OCI-LY3 (cell line): ENCODE measurements around the gene FMN1.

Experiments
- H2AFZ ChIP-seq: fragments of 200-600, 300-600 bp; shearing (Covaris generic); 2 replicates; pipeline ENCODE4 v1.6.0; 2014; ENCODE audit warnings: antibody characterized with exemption, low read depth, low read length
- H3K27ac ChIP-seq: fragments of 200-600, 300-600 bp; sonication (generic); 2 replicates; pipeline ENCODE4 v1.5.1; 2014; ENCODE audit warnings: mild to moderate bottlenecking, low read length, moderate library complexity, mixed read lengths
- H3K27me3 ChIP-seq: fragments of 200-600, 300-600 bp; sonication (generic); 2 replicates; pipeline ENCODE4 v1.6.1; 2014; ENCODE audit warnings: low read depth, low read length, mixed read lengths
- H3K36me3 ChIP-seq: fragments of 200-600, 300-600 bp; sonication (generic); replicated peaks from 2 replicates; pipeline ENCODE3; 2014; ENCODE audit warnings: low read depth, low read length, mixed read lengths
- H3K4me1 ChIP-seq: fragments of 300-600, 200-600 bp; sonication (generic); 2 replicates; pipeline ENCODE4 v1.6.1; 2014; ENCODE audit warnings: low read length, mixed read lengths
- H3K4me2 ChIP-seq: fragments of 200-600, 300-600 bp; sonication (generic); 2 replicates; pipeline ENCODE4 v1.6.1; 2014; ENCODE audit warnings: low read length, mixed read lengths
- H3K4me3 ChIP-seq: fragments of 300-600, 200-600 bp; sonication (generic); 2 replicates; pipeline ENCODE4 v1.5.1; 2014; ENCODE audit warnings: antibody characterized with exemption, mild to moderate bottlenecking, low read length, moderate library complexity
- H3K79me2 ChIP-seq: fragments of 300-600, 200-600 bp; shearing (Covaris generic); 2 replicates; pipeline ENCODE4 v1.6.1; 2014; ENCODE audit warnings: mild to moderate bottlenecking, low read length, mixed read lengths
- H3K9ac ChIP-seq: fragments of 300-600, 200-600 bp; shearing (Covaris generic); 2 replicates; pipeline ENCODE4 v1.6.0; 2014; ENCODE audit warnings: mild to moderate bottlenecking, low read length, moderate library complexity
- H3K9me3 ChIP-seq: fragments of 200-600, 300-600 bp; shearing (Covaris generic); 2 replicates; pipeline ENCODE4 v1.6.1; 2014; ENCODE audit warnings: low read length, mixed read lengths; ENCODE audit not compliant: insufficient read depth
- H4K20me1 ChIP-seq: fragments of 200-600, 300-600 bp; sonication (generic); 2 replicates; pipeline ENCODE4 v1.6.1; 2016; ENCODE audit warnings: low read length, mixed read lengths; ENCODE audit not compliant: insufficient read depth
- EZH2phosphoT487 ChIP-seq: fragments of 200-600 bp; shearing (Covaris generic); IDR thresholded peaks from 2 replicates; pipeline ENCODE4 v1.6.1; 2018; ENCODE audit warnings: antibody characterized with exemption, mixed run types, low read depth
- TF ChIP-seq, protein P1 (sequence below): fragments of 200-600, 300-600 bp; sonication (generic); IDR thresholded peaks from 2 replicates; pipeline ENCODE4 v1.5.1; 2014; ENCODE audit warnings: antibody characterized with exemption, low read length, low read depth

The FMN1 gene

DNA sequence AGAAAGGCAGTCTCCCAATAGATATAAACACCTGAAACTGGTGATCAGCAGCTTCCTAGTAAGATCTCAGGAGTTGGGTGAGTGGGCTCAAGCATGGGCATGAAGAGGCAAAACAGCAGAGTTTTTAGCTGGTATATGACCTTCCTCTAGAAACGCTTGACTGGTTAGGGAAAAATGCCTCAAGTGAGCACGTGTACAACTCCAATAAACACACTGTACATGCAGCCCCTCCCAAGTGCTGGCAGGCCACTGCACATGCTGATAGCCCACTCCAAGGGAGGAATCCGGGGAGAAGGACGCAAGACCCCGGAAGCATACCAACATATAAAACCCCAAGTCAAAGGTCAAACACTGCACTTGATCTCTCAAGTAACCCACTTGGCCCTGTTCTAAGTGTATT, 143.0 kb downstream of the FMN1 start:
- Histone ChIP-seq H3K27ac (no peak overlapping the region), H3K9ac (no peak overlapping the region), H3K4me2 (no peak overlapping the region), H3K4me3 (no peak overlapping the region), H3K79me2 (no peaks in the 10 kb centered on the region), H3K27me3 (peaks cover 6% of the 10 kb centered on the region), H4K20me1 (no peaks in the 10 kb centered on the region), H3K36me3 (no peaks in the 10 kb centered on the region), H3K4me1 (no peaks in the 10 kb centered on the region), H2AFZ (no peak overlapping the region), H3K9me3 (peaks cover 19% of the 10 kb centered on the region)
- TF ChIP-seq, protein P1, sequence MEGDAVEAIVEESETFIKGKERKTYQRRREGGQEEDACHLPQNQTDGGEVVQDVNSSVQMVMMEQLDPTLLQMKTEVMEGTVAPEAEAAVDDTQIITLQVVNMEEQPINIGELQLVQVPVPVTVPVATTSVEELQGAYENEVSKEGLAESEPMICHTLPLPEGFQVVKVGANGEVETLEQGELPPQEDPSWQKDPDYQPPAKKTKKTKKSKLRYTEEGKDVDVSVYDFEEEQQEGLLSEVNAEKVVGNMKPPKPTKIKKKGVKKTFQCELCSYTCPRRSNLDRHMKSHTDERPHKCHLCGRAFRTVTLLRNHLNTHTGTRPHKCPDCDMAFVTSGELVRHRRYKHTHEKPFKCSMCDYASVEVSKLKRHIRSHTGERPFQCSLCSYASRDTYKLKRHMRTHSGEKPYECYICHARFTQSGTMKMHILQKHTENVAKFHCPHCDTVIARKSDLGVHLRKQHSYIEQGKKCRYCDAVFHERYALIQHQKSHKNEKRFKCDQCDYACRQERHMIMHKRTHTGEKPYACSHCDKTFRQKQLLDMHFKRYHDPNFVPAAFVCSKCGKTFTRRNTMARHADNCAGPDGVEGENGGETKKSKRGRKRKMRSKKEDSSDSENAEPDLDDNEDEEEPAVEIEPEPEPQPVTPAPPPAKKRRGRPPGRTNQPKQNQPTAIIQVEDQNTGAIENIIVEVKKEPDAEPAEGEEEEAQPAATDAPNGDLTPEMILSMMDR, result no peak

GRCh38 chr15:33048255-33048654, 146.3 kb downstream of the FMN1 start:
- H4K20me1 ChIP-seq, result no peaks in the 10 kb centered on the region
- no peaks in the 10 kb centered on the region for H3K4me1 ChIP-seq
- H3K9me3 ChIP-seq, result peaks cover 19% of the 10 kb centered on the region
- no peaks in the 10 kb centered on the region for H3K36me3 ChIP-seq
- no peak overlapping the region for H3K4me3 ChIP-seq
- no peak overlapping the region for H3K9ac ChIP-seq
- no peaks in the 10 kb centered on the region for H3K79me2 ChIP-seq
- TF ChIP-seq, protein P1, result no peak
- no peak for TF ChIP-seq EZH2phosphoT487
- no peaks in the 10 kb centered on the region for H3K27me3 ChIP-seq
- no peak overlapping the region for H3K4me2 ChIP-seq
- no peak overlapping the region for H3K27ac ChIP-seq
- no peak overlapping the region for H2AFZ ChIP-seq

GRCh38 chr15:33047077-33047476, 147.4 kb downstream of the FMN1 start:
- Histone ChIP-seq H3K4me2 (no peak overlapping the region), H2AFZ (no peak overlapping the region), H3K27ac (no peak overlapping the region), H3K9me3 (peaks cover 19% of the 10 kb centered on the region), H3K4me3 (no peak overlapping the region), H3K79me2 (no peaks in the 10 kb centered on the region), H3K4me1 (no peaks in the 10 kb centered on the region), H4K20me1 (no peaks in the 10 kb centered on the region), H3K36me3 (no peaks in the 10 kb centered on the region), H3K9ac (no peak overlapping the region), H3K27me3 (no peaks in the 10 kb centered on the region)
- TF ChIP-seq, protein P1, result no peak
- TF ChIP-seq EZH2phosphoT487, result no peak

- H3K4me3 ChIP-seq, result no peak overlapping the region
- no peak overlapping the region for H3K4me2 ChIP-seq
- H3K36me3 ChIP-seq, result no peaks in the 10 kb centered on the region
- no peaks in the 10 kb centered on the region for H3K79me2 ChIP-seq
- no peak overlapping the region for H2AFZ ChIP-seq
- H3K9ac ChIP-seq, result no peak overlapping the region
- no peak overlapping the region for H3K27ac ChIP-seq
- TF ChIP-seq EZH2phosphoT487, result no peak
- TF ChIP-seq, protein P1, result no peak
- H3K9me3 ChIP-seq, result peaks cover 19% of the 10 kb centered on the region
- no peaks in the 10 kb centered on the region for H3K27me3 ChIP-seq
- no peaks in the 10 kb centered on the region for H3K4me1 ChIP-seq
- no peaks in the 10 kb centered on the region for H4K20me1 ChIP-seq
Measured at GRCh38 chr15:33046329-33046728, 148.2 kb downstream of the FMN1 start.
